Hematopoietic multipotent progenitor cell treated with erythropoietin and hydrocortisone succinate and interleukin-3 and kit ligand, for 4 days (in vitro differentiated cells): ENCODE results near the gene CHAF1A.

Experiments
- DNase-seq: peaks from one replicate; pipeline ENCODE4 v3.0.0-alpha.2; 2015

CHAF1A gene

DNA sequence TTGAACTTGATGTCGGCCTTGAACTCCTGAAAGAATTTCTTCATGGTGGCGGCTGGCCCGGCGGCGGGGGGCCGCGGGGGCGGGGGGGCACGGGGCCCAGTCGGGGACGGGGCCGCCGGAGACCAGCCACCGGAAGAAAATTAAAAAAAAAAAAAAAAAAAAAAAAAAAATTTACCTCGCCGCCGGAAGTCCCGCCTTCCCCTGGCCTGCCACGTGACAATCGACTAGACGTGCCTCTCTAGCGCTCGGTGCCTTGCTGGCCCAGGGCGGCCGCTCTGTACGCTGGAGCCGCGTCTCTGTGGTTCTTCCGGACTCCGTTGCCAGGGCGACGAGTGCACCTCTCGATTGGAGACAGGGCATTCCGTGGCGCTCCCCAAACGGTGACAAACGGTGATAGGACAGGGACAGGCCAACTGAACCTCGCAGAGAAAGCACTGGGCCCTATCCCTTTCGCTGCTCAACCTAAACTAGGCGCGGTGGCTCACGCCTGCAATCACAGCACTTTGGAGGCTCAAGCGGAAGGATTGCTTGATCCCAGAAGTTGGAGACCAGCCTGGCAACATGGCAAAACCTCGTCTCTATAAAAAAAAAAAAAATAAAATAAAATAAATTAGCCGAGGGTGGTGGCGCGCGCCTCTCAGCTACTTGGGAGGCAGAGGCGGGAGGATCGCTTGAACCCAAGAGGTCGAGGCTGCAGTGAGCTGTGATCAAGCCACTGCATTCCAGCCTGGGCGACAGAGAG is 55.4 kb downstream of the CHAF1A start, which contains the start of gene UBXN6:
TSS of gene UBXN6 (minus strand) at position 141 of the 742 bp plus-strand sequence. CDS start at position 44, 97 bp downstream.
- DNase-seq: peak; percentile 99

- no peak for DNase-seq
Observed at GRCh38 chr19:4464815-4465581, 62.6 kb downstream of the CHAF1A start.

DNA sequence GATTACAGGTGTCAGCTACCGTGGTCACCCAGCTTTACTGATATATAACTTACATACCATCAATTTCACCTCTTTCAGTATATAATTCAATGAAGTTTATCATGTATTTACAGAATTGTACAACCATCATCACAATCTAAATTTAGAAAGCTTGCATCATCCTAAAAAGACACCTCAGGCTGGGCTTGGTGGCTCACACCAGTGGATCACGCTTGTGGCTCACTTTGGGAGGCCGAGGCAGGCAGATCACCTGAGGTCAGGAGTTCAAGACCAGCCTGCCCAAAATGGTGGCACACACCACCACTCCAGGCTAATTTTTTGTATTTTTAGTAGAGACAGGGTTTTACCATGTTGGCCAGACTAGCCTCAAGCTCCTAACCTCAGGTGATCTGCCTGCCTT is 65.4 kb downstream of the CHAF1A start:
- no peak for DNase-seq

DNA sequence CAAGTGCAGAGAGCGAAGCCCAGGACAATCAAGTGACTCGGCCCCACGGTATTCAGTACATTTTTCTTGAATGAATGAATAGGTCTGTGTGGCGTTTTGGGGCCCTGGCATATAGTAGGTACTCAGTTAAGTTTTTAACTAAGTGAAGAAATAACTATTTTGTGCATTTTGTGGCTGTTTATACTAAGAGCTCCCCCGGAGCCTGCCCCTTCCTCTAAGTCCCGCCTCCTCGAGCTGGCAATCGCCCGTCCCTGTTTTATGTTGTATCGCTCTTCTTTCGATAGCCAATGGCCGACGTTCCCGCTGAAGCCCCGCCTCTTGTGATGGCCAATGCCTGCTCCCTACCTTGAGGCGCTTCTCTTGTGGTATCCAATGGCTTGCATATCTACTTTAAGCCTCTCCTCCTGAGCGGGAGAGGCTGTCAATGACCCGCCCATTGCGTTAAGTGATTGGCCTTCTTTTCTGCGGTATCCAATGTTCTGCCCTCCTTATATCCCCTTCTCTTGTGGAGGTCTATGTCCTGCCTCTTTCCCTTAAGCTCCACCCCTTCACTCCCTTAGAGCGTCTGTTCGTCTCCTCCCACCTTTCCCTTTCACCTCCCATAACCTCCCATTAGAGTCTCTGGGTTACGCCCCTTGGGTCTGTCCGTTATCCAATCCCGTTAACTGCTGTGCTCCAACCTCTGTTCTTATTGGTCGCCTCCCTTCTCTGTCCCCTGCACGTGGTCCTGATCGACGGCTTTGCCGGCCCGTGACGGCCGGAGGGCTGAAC is 69.1 kb downstream of the CHAF1A start:
- peak; percentile 100 for DNase-seq

DNA sequence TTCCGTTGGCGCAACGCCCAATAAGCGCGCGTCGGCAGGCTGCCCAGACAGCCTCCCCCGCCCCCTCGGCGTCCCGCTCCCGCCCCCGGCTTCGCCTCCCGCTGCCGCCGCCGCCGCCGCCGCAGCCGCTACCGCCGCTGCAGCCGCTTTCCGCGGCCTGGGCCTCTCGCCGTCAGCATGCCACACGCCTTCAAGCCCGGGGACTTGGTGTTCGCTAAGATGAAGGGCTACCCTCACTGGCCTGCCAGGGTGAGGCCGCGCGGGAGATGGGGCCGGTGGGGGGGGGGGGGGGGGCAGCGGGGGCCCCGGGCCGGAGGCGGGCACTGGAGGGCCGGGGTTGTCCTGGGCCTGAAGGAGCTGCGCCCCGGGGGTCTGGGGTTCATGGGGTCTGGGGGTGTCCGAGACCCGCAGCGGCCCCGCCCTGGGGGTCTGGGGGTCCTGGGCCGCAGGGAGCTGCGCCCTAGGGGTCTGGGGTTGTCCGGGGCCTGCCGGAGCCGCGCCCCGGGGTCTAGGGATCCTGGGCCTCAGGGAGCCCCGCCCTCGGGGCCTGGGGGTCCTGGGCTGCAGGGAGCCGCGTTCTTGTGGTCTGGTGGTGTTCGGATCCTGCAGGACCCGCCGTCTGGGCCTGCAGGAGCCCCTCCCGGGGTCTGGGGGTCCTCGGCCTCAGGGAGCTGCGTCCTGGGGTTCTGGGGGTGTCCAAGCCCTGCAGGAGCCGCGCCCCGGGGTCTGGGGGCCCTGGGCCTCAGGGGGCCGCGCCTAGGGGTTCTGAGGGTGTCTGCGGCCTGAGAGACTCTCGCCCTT is 69.9 kb downstream of the CHAF1A start, which contains the start of gene HDGFL2:
TSS of gene HDGFL2 (plus strand) at position 124 of the 801 bp plus-strand sequence. CDS start at position 178, 54 bp downstream.
- DNase-seq: no peak

GRCh38 chr19:4473011-4473762 is 70.7 kb downstream of the CHAF1A start:
- DNase-seq: no peak

DNA sequence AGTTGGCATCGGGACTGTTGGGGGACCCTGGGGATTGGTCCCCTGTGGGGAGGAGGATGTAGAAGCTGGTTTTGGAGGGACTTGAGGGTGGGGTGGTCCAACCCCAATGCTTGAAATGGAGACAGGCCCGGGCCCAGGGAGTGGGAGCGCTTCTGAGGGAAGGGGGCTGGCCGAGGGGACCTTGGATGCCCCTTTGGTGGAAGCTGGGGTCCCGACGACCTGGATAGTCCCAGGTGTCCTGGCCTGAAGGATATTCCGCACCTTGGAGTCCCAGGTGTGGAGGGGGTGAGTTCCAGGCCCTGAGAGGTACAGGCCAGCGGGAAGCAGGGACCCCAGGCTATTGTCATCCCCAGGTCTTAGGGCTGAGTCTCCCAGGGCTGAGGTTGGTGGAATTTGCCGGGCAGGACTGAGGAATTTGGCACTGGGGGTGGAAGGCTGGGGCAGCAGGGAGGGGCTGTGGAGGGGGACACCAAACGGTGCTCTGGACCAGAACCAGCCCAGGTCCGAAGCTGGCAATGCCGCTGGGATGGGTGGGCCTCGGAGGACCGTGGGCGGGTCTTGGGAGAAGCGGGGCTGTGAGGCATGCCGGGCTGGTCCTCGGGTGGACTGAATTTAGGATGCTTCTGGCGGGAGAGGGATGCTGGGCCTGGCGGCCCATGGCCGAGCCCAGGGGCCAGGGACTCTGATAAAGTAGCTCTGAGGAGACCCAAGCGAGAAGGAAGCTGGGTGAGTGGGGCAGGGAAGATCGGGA is 71.5 kb downstream of the CHAF1A start:
- DNase-seq: no peak

- peak; percentile 79 for DNase-seq
Observed at GRCh38 chr19:4474514-4475022, 72.1 kb downstream of the CHAF1A start.

GRCh38 chr19:4477034-4477801 is 74.8 kb downstream of the CHAF1A start:
- no peak for DNase-seq

DNA sequence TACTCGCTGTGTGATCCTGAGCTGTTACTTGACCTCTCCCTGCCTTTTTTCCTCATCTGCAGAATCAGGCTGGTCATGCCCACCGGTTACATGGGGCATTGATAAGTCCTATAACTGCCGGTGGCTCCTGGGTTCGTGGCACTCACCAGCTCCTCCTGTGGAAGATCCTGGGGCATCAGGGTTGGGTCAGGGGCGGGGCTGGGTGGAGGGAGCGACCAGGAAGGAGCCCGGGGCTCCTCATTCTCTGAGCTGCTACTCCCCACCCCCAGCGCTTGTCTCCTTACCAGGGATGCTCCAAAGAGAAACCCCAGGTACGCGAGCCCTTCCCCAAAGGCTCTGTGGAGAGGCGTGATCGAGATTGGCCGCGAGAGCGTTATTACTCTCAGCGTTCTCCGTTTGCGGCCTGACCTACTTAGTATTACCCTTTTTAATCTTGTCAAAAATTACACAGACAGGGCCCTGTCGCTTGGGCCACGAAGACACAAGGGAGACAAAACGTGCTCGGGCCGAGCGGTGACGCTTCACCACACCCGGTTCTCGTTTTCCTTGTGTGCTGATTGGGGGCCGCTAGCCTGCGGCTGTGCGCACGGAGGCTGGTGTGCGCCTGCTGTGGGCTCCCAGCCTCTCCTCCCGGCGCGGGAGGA is 80.4 kb downstream of the CHAF1A start:
- DNase-seq: no peak

DNA sequence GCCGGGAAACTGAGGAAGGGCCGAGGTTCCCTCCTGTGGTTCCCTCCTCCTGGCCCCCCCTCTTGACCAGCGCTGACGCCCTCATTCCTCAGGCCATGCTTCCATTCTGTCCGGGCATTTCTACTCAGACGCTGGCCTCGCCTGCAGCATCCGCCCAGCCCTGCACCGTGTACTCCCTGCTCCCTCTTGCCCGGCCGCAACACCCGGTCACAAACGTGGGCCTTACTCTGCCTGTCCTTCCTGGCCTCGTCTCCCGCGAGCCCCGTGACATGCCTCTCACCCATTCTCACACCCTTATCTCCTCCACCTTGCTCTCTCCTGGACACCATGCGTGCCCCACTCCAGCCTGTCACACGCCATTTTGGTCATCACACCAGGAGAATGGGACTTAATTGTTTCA is 80.9 kb downstream of the CHAF1A start:
- DNase-seq: no peak

- DNase-seq: no peak
Observed at GRCh38 chr19:4487572-4487971, 85.1 kb downstream of the CHAF1A start.

DNA sequence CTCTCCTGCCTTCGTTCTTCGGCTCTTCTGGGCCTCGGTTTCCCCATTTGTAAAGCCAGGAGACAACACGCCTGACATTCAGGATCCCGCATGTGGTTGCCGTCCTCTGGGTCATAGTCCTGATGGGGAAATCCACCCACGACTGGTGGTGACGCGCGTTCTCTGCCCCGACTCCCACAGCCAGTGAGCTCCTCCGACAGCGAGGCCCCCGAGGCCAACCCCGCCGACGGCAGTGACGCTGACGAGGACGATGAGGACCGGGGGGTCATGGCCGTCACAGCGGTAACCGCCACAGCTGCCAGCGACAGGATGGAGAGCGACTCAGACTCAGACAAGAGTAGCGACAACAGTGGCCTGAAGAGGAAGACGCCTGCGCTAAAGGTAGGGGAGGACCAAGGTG is 86.1 kb downstream of the CHAF1A start:
- no peak for DNase-seq

GRCh38 chr19:4491446-4491845 is 89.0 kb downstream of the CHAF1A start:
- no peak for DNase-seq

- DNase-seq: no peak
Observed at GRCh38 chr19:4492337-4493103, 90.1 kb downstream of the CHAF1A start.
